ENCODE data around the gene SLC9C2. TPM values are rescaled to one million over a fixed set of nuclear protein-coding genes. Genes with fewer than 3 reads are reported as not detected.

The SLC9C2 gene
- total and polyA plus RNA-seq, 8 donors: 2.6 TPM; not detected in 7

DNA sequence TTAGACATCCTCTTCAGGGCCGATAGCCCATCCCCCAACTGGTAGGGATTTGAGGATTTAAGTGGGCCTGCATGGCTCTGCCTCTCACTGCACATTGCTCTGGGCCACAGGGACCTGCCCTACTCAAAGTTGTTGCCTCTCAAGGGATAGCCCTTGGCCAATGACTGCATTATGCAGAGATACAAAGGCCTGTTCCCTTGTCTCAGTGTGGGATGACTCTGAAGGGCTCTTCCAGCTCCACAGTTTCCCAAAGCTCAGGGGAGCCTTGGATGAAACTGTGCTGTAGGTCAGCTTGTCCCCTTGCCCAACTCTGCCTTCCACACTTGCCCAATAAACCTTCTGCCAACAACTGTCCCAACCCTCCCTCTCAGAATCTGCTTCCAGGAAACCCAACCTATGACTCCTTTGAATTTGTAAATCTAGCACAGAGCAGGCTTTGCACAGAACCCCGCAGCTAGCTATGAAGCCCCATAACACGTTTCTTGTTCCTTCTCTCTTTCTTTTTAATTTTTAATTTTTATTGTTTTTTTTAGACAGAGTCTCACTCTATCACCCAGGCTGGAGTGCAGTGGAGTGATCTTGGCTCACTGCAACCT is 42.5 kb downstream of the SLC9C2 start:
- TF ChIP-seq EP300 (IDR thresholded peaks at IDR 0.05): no peak
- no peak for TF ChIP-seq POLR2AphosphoS5 (IDR thresholded peaks at IDR 0.05)
- no peak for TF ChIP-seq POLR2A (IDR thresholded peaks at IDR 0.05)
- TF ChIP-seq, protein P1, sequence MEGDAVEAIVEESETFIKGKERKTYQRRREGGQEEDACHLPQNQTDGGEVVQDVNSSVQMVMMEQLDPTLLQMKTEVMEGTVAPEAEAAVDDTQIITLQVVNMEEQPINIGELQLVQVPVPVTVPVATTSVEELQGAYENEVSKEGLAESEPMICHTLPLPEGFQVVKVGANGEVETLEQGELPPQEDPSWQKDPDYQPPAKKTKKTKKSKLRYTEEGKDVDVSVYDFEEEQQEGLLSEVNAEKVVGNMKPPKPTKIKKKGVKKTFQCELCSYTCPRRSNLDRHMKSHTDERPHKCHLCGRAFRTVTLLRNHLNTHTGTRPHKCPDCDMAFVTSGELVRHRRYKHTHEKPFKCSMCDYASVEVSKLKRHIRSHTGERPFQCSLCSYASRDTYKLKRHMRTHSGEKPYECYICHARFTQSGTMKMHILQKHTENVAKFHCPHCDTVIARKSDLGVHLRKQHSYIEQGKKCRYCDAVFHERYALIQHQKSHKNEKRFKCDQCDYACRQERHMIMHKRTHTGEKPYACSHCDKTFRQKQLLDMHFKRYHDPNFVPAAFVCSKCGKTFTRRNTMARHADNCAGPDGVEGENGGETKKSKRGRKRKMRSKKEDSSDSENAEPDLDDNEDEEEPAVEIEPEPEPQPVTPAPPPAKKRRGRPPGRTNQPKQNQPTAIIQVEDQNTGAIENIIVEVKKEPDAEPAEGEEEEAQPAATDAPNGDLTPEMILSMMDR (IDR thresholded peaks at IDR 0.05): no peak
- Histone ChIP-seq H3K27me3 (no peaks in the 10 kb centered on the region), H3K4me1 (no peaks in the 10 kb centered on the region), H3K27ac (no peak overlapping the region), H3K4me3 (no peak overlapping the region), H3K36me3 (no peaks in the 10 kb centered on the region), H3K9me3 (peaks cover 0 to 5% (median 0%) of the 10 kb centered on the region in 4 donors)
- no peak for DNase-seq
- intact Hi-C loops (cut with DNase I; ENCODE audit: low total_unique reads): no loop called here
- WGBS, 5 donors: 81 to 90% (median 86%) methylated on average over 3 of the region's 3 CpGs

DNA sequence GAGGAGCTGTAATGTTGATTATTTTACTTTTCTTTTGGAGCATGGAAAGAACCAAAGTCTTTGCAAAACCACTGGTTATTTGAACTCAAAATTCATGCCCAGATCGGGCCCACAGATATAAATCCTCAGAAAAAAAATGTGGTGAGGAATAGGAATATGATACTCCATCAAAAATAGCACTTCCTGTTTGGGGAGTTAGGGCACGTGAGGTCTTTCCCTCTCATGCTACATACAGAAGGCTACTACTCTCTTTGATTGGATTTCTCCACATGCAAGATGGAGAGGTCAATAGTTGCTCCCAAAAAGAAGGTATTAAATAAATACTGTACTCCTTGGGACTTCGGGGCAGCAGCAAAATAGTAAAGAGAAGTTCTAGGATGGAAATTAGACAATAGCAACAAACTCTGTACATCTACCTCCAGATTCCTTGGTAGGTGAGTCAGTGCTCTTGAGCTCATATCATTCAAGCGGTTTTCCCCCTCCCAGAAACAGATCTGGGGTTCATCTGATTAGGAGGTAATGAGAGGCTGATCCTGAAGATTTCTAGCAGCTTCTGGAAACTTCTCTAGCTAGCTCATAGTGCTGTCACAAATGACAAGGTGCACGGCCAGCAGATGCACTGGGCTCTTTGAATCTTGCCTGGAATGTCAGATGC is 47.1 kb downstream of the SLC9C2 start:
- H3K4me1 ChIP-seq: no peaks in the 10 kb centered on the region
- intact Hi-C loops (cut with DNase I; ENCODE audit: low total_unique reads): no loop called here
- 62 to 76% (median 71%) methylated on average over 5 of the region's 5 CpGs for WGBS, 5 donors
- DNase-seq: no peak
- TF ChIP-seq, protein P1 (IDR thresholded peaks at IDR 0.05): no peak
- TF ChIP-seq POLR2A (IDR thresholded peaks at IDR 0.05) (no peak), EP300 (IDR thresholded peaks at IDR 0.05) (no peak), POLR2AphosphoS5 (IDR thresholded peaks at IDR 0.05) (no peak)
- H3K27ac ChIP-seq: no peak overlapping the region
- no peak overlapping the region for H3K4me3 ChIP-seq
- no peaks in the 10 kb centered on the region for H3K36me3 ChIP-seq
- H3K27me3 ChIP-seq: no peaks in the 10 kb centered on the region
- no peaks in the 10 kb centered on the region for H3K9me3 ChIP-seq

DNA sequence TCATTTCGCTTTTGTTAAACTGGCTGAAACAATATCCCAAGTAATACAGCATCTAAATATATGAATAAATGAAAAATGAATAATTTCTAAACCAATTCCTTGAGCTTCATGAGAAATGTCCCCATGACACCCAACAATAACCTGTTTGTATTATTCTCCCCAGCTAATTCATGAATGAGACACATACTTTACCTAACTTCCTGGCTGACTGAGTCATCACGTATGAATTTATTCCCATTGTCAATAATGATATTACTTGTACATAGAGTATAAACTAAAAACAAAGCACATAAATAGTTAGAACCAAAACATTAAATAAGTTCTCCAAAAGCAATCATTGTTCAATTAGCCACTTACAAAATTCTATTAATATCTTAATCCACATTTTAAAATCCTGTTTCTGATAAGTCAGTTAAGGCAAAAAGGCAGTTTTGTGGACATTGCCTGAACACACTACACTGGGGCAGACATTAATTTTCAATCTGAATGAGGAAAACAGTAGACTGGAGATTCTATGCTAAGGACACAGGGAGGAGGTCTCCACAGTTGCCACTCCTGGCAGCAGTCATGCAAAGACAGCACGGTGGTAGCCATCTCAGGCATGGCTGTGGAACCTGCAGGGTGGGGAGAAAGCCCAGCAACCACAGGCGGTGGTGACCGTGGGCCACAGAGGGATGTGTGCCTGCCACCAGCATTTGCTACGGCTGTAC is 48.2 kb downstream of the SLC9C2 start:
- Histone ChIP-seq H3K27ac (no peak overlapping the region), H3K4me3 (no peak overlapping the region), H3K9me3 (no peaks in the 10 kb centered on the region), H3K27me3 (no peaks in the 10 kb centered on the region), H3K36me3 (no peaks in the 10 kb centered on the region), H3K4me1 (no peaks in the 10 kb centered on the region)
- WGBS, 5 donors: 87 to 93% (median 90%) methylated on average over 6 of the region's 6 CpGs
- DNase-seq: no peak
- intact Hi-C loops (cut with DNase I; ENCODE audit: low total_unique reads): no loop called here
- TF ChIP-seq EP300 (IDR thresholded peaks at IDR 0.05) (no peak), POLR2AphosphoS5 (IDR thresholded peaks at IDR 0.05) (no peak), POLR2A (IDR thresholded peaks at IDR 0.05) (no peak)
- TF ChIP-seq, protein P1 (IDR thresholded peaks at IDR 0.05): no peak

DNA sequence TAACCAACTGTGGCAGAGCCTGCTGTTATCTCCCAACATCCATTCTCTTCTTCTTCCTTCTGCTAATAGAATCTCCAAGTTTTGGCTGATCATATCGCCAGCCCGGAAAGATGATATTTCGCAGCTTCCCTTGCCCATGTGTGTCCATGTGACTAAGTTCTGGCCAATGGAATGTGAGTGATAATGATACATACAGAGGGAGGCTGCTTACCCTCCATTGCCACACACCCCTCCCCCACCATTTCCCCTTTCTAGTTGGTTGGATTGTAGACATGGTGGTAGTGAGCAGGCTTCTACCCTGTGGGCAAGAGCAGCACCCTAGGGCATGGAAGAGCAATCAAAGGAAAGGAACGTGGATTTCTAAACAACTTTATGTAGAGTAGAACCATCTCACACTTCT is 48.8 kb downstream of the SLC9C2 start:
- Histone ChIP-seq H3K4me1 (no peaks in the 10 kb centered on the region), H3K36me3 (no peaks in the 10 kb centered on the region), H3K9me3 (no peaks in the 10 kb centered on the region), H3K4me3 (no peak overlapping the region), H3K27ac (no peak overlapping the region), H3K27me3 (no peaks in the 10 kb centered on the region)
- TF ChIP-seq POLR2A (IDR thresholded peaks at IDR 0.05): no peak
- no peak for TF ChIP-seq EP300 (IDR thresholded peaks at IDR 0.05)
- TF ChIP-seq POLR2AphosphoS5 (IDR thresholded peaks at IDR 0.05): no peak
- no peak for DNase-seq
- 69 to 90% (median 77%) methylated on average over 4 of the region's 4 CpGs for WGBS, 5 donors
- intact Hi-C loops (cut with DNase I; ENCODE audit: low total_unique reads): no loop called here
